Choroid plexus epithelial cell (primary cell): ENCODE data around the gene LACRT.

Experiments
- DNase-seq: peaks from one replicate; pipeline ENCODE4 v3.0.0-alpha.2; 2010; ENCODE audit warnings: low read depth
- H3K4me3 ChIP-seq: 2 replicates; pipeline ENCODE4 v1.5.1; 2011; ENCODE audit warnings: low read depth, mild to moderate bottlenecking, control low read depth, low read length, moderate library complexity
- CTCF ChIP-seq: conservative IDR thresholded peaks from 2 replicates; pipeline ENCODE4 v1.5.1; 2011; ENCODE audit warnings: low read depth, mild to moderate bottlenecking, control low read depth, inconsistent platforms, low read length, moderate library complexity

Gene LACRT

DNA sequence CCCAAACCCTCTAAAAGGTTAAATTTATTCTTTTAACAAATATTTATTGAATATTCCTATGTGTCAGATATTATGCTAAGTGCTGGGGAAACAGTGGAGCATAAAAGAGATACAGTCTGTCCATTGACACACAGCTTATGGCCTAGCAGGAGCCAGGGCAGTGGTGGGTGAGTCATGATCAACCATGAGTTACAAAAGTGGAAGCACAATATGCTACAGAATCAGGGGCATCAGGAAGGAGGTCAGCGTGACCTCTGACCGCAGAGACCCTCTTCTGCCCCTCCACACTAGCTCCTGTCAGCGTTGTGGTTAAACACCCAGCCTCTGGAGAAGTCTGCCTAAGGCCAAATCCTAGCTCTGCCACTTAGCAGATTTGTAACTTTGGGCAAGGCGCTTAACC lies 41.6 kb downstream of the LACRT start:
- peak; percentile 25 for DNase-seq
- no peak for TF ChIP-seq CTCF
- no peak overlapping the region for H3K4me3 ChIP-seq

DNA sequence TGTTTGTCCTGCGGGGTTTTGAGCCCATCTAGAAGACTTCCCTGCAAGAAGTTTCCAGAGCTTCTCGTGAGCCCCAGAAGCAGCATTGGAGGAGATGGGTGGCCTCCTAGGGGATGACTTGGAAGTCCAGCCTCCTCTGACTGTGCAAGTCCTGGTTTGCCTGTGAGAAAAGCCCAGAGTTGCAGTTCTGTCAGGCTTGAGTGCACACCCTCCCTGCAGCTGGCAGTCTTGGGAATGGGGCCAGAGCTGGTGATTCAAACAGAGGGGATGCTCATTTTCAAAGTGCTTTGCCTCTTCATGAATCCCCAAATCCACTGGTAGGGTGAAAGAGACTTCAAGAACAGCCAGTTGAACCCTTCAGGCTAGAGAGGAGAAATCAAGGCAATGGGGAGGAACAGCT lies 42.4 kb downstream of the LACRT start:
- TF ChIP-seq CTCF: no peak
- no peak overlapping the region for H3K4me3 ChIP-seq
- DNase-seq: no peak

DNA sequence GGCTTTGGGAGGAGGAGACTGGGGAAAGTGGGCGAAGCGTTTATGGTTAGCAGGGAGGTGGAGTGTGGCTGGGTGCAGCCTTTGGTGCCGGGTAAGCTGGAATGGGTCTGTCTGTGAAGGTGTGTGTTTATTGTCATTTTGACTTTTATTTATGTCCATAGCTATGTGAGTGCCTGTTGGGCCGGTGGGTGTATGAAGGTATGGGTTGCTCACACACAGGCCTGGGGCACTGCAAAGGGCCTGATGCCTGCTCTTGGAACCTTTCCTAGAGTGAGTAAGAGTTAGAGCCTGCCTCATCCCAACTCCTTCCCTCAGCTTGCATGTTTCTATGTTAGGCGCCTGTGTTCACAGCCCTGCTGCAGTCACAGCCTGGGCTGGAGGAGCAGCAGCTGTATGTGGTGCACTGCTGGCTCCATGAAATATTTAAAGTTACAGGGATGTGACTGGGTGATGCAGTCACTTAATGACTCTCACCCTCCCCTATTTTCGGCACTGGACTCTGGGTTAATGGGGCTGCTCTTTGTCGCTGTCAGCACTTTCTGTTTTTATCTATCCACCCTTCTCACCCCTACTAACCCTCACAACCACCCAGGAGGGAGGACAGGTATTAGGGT lies 43.6 kb downstream of the LACRT start:
- H3K4me3 ChIP-seq: no peak overlapping the region
- no peak for TF ChIP-seq CTCF
- DNase-seq: no peak

- H3K4me3 ChIP-seq: no peak overlapping the region
- TF ChIP-seq CTCF: no peak
- DNase-seq: no peak
Observed at GRCh38 chr12:54589964-54590363, 44.7 kb downstream of the LACRT start.

DNA sequence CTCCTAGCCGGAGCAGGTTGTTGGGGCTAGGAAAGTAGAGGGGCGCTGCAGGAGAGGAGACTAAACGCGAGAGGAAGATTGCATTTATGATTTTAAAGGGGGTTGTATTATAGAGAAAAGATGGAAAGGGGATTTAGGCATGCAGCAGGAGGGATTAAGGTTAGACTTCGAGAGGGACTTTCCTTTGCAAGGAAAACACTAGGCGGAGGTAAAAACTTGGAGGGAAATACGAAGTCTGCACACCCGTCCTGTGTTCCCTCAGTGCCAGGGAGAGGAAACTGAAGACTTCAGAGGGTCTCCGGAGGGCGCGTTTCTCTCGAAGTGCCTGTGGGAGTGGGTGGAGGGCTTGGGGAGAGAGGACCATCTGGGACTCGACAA lies 45.8 kb downstream of the LACRT start:
- TF ChIP-seq CTCF: no peak
- no peak overlapping the region for H3K4me3 ChIP-seq
- no peak for DNase-seq

- no peak for TF ChIP-seq CTCF
- no peak within 1 kb of the TSS for H3K4me3 ChIP-seq
- DNase-seq: no peak
Observed at GRCh38 chr12:54588110-54588889, 46.4 kb downstream of the LACRT start, which contains the start of gene PPP1R1A. PPP1R1A (minus strand) TSS chr12:54588659; CDS start chr12:54588488, 171 bp downstream.

DNA sequence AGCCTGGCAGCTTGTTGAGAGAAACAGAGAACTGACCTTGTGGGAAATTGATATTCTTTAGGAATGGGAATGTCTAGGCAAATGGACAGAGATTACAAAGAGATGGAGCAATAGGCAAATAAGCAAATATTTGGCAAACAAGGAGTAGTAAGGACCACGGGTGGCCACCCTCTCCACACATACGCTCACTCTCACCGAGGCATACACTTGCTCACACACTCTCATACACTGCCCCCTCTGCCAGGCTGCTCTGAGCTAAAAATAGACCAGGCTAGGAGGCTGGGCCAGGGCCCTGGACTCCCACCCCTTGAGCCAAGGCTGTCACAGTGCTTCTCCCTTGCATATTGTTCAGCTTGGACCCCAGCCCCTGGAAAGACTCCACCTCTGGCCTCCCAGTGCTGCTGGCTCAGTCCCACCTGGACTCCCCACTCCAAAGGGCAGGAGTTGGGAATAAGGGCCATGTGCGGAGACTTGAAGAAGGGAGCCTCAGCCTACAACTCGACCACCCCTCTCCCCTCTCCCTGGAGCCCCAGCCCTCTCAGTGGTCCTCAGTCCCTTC lies 47.3 kb downstream of the LACRT start:
- no peak for TF ChIP-seq CTCF
- no peak overlapping the region for H3K4me3 ChIP-seq
- no peak for DNase-seq
